ENCODE measurements around the gene FOXC1.

FOXC1 gene

DNA sequence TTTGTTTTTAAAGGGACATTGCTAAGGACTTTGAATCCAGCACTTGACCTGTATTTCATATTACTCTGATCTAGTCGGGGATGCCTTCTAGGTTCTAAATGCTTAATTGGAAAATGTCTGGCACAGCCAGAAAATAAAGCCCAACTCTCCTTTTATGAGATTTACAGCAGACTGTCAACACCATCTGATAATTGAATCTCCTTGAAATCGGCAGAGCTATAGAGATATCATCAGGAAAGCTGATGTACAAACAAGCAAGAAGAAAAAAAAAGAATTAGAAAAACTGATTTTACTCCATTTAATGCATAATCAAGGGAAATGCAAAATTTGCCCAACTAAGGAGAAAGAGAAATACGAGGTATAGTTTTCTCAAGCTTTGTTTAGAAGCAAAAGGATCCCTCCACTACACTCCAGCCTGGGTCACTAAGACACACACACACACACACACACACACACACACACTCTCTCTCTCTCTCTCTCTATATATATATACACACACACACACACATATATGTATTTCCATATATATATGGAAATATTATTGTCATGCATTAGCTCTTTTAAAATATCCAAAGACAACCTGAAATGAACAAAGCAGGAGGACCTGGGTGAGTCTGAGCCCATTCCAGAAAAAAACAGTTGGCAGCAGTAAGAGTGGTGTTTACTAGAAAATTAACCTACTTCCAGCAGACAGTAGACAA is 9.5 kb upstream of the FOXC1 start:
- no peak for FAIRE-seq

DNA sequence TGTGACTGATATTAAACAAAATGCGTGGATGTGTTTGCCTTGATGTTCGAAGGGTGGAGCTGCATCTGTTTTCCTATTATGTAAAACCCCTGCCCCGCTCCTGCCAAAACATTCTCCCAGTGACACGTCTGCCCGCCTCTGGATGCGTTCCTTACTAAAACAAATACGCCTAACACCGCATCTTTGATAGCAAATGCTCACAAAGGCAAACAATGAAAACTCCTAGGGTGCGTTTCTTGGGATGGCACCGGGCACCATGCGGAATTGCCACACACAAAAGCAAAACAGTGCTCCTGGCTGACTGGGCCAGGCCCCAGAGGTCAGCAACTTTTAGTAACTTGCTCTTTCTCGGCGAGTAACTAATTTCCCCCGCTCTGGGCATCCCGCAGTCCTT is 9.0 kb upstream of the FOXC1 start:
- FAIRE-seq = no peak

DNA sequence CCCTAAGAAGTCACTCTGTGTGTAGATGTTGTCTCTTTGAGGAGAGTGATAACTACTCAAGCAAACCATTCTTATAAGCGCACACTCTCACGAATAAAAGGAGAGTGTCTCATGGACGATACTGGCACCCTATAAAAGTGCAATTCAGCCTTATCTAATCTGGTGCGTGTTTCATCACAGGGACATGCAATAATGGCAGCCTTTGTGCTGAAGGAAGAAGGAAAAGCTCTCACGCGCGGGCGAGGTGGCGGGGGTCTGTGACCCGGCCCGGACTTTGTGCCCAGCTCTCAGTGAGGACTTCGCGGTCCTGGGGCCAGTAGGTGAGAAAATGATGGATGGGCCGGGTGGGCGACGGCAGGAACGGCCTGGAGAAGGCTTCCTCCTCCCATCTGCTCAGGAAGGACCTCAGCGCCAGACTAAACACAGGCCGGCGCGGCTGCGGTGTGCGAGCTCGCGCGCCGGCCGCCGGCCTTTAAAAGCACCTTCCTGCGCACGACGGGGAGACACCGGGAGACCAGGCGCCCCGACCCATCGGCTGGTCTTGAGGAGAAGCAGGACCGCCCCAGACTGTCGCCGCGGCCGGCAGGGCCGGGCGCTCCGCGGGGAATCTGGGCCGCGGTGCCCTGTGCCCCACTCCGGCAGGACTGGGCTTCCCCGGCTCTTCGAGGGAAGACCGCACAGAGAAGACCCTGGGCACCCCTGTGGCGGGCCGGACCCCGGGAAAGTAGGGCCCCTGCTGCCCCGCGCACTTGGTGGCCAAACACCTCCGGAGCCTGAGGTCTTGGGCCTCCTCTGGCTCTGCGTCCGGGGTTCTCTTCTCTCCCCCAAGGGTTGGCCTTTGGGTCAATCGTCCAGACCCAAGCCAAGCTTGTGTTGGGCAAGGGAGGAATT is 8.3 kb upstream of the FOXC1 start:
- FAIRE-seq = no peak

DNA sequence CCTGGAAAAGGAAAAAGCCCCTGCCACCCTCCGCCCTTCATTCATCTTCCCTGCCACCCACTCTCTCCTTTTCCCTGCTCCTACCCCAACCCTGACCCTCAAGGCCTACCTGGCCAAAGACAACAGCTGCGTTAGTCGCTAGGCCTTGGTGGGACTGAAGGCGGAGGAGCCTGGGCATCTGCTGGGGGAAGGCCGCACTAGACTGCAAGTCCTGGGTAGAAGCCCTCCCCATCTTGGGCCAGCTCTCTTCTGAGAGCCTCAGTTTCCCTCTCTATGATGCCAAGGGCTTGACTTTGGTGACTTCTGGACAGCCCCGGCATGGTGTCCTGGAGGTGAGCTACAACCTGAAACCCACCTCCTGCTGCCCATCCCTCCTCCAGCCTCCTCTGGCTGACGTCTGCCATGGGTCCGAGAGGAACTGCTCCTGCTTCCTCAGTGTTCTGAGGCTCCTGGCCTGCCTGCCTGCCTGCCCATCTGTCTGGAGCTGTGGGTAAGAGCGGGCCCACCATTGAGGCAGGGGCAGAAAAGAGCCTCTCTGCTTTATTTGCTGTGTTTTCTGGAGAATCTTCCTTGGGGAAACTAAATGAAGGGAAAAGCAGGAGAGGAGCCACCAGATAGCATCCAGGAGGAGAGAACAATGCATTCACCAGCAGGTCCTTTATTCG is 7.5 kb upstream of the FOXC1 start:
- FAIRE-seq = no peak

DNA sequence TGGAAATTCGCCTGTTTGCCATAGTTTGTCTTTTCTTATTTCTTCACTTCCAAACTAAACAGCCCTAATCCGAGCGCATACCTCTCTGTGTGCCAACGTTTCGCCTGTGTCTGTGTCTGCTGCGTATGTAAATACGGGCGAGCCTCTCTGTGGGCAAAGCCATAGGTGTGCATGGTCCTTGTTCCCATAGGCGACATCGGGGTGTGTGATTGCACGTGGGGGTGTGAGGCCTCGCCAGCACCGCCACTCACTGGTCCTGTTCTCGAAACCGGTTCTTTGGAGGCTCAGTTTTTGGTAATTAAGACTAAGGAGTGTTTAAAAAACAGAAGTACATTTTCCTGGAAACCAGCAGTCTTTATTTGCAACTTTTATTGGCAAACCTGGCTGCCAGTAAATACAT is 6.0 kb upstream of the FOXC1 start:
- FAIRE-seq = no peak

DNA sequence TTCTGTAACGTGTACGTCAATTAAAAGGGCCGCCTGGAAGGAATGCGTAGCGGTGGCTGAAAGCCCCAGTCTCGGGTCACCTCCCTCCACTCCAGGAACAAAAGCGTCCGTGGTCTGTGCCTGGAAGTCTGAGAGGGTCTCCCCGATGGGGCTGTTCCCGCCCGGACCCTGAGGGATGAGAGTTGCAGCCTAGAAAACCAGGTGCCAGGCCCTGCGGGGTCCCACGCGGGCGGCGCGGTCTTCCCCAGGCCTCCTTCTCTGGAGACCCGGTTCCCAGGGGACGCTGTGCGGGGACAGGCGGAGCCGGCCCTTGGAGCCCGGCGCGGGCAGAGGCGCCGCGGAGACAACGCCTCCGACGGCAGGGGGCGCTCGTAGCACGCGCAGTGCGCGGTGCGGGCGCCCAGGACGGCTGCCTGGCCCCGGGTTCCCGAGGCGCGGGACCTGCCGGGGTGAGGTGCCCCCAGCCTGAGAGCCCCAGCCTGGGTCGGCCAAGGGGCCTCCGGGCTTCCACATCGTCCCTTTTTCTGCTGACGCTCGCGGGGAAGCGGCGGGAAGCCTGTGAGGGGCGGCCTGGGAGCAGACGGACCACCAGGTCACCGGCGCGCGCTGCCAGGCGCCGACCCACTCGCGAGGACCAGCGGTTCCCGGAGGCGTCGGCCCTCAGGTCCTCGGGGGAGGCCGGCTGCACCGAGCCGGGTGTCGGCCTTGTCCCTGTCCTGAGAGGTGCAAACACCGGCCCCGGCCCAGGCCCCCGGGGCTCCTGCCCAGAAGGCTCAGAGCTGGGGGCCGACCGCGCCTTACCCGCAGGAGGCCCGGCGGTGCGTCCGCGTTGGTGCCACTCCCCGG is 5.3 kb upstream of the FOXC1 start:
- no peak for FAIRE-seq

DNA sequence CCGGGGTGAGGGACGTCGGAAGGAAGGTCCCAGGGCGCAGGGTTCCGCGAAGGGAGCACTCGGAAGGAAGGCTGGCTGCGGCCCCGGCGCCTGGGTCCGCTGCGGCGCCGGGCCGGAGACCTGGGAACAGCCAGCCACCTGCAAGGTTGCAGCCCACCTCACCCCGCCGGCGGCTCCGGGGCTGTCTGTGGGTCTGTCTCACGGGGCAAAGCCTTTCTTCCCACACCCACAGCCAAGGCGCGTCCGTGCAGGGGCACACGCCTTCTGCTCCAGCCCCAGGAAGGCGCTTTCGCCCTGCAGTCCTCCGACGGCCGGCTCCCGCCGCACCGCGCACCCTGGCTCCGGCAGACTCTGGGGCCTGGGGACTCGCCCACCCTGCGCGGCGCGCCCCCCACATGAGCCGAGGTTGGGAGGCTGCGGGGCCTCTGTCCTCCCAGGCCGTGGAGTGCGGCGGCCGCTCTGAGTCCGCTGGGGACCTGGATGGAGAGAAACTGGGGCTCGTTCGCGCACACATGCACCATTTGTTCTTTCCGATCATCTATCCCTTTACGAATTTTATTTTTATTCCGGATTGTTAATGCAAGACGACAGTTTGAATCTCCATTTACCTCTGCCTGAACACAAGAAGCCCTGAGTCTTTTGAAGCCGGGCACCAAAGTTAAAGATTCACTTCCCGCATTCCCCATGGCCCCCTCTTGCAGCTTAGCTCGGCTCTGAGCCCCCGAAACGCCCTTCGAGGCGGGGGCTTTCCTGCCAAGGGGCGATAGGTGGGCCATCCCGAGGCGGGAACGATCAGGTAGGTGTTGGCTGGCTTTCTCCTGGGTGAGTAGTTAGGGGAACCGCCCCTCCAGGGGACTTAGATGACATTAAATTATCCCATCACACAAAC is 4.5 kb upstream of the FOXC1 start:
- no peak for FAIRE-seq

DNA sequence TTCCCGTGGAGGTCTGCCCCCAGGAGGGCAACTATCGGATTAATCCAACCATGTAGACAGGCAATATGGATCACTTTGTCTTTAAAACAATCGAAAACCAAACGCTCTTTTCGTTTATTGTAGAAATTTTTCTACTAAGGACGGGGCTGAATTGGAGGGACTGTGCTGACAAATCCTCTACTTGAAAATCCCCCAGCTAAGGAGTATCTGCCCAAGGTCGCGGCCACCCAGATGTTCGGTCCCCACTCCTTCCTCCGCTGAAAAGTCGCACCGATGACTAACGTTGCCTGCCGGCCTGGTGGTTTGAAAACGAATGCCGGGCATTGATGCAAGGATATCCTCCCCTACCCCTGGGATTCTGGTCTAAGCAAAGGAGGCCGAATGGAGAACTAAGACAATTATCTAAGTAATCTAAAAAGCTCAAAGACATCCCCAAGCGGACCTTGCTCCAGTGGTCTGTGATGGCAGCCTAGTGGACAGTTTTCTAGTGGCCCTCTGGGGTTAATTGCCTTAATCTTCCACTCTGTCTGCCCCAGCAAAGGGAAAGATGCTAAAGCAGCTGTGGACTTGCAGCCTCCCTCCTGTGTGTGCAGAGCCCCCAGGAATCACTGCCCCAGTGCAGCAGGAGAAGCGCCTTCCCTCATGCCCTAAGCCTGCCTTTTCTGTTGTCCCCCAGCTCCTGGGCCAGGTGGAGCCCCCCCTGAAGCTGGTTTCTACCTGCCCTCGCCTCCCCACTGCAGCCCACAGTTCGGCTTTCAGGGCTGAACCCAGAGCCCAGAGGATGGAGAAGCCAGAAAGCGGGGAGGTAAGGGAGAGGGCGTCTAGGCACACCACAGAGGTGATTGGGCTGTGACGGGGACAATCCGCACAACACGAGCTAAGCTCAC is 3.6 kb upstream of the FOXC1 start:
- FAIRE-seq = no peak

DNA sequence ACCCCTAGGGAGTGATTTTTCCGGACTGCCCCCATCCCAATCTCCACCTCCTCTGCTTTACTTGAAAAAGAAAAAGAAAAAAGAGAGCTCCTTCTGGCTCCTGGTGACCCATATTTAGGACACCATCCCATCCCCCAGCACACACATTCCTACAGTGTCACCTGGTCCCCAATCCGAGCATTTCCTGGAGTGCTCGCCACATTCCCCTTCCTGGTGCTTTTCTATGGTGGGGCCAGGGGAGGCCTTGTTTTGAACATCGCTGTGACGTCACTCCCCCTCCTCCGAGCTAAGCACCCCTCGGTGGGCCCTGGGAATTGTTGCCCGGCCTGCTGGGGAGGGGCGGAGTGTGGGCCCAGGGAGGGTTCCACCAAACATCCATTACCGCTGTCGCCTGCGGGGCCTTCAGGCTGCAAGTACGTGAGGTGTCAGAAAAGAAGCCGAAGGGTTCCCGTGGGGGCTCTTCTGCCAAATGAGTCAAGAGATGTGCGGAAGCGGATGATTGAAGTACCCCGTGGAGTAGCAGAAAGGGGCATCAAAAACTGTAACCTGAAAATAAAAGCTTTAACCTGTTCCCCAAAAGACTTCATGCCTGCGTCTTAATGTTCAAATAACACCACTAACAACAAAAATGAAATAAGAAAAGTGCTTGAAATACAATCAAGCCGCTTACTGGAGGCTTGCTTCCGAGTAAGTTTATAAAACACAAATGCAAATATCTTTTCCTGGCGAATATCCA is 2.8 kb upstream of the FOXC1 start:
- no peak for FAIRE-seq

DNA sequence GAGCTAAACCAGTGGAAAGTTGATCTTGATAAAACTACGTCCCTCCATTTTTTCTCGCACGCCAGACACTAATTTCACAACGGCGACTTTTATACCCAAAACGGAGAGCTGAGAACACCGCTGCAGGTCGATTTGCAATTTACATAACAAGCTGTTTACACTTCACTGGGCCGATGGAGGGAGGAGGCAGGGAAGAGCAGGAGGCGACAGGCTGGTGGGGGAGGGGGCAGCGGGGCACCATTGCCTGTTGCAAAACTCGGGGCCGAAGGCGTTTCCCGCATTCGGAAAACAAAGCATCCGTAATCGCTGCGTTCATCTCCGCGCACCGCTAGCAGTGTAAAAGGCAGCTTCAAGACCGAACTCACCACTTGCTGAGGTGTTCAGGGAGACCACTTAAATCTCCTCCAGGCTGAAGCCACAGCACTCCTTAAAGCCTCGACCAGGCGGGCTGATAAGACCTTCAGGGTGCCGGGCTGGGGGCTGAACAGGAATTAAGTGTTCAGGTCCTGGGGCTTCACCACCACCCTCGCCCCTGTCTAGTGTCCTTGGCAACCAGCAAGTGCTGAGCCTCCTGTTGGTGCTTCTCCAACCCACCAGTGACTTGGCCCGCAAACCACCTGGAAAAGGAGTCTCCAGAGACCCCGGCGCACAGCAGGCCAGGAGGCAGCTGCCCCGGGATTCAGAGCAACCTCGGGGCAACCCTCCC is 2.0 kb upstream of the FOXC1 start:
- FAIRE-seq = no peak

DNA sequence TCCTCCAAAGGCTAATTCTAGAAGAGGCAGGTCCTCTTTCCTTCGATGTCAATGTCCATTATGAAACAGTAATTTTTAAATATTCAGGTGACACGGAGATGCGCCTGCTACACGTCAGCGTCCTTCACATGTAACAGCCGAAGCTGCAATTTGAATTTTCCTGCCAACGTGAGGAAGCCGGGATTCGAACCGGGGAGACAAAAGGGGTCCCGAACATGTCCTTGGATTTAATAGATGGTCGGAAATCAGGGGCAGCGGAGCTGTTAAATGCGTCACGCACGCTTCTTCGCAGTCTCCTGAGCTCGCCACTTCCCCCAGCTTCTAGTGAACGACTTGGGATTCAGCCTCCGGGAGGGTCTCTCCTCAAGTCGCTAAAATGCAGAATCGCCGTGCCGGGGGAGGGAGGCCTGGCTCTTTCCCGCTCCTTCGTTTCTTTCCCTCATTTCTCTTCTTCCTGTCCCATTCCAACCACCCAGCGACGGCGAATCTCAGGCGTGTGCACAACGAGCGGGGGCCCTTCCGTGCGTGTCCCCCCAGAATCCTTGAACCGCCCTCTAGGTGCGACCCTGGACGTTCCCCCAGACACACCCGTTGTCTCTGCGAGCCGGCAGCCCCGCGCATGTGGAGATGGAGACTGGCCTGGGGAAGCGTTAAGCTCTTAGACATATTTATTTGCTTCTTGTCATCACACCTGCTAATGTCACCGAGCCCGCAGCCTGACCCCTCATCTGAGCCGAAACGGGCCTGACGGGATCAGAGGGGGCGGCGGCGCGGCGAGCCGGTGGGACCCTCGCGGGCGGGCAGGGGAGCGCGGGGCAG is 1.3 kb upstream of the FOXC1 start:
- no peak for FAIRE-seq

DNA sequence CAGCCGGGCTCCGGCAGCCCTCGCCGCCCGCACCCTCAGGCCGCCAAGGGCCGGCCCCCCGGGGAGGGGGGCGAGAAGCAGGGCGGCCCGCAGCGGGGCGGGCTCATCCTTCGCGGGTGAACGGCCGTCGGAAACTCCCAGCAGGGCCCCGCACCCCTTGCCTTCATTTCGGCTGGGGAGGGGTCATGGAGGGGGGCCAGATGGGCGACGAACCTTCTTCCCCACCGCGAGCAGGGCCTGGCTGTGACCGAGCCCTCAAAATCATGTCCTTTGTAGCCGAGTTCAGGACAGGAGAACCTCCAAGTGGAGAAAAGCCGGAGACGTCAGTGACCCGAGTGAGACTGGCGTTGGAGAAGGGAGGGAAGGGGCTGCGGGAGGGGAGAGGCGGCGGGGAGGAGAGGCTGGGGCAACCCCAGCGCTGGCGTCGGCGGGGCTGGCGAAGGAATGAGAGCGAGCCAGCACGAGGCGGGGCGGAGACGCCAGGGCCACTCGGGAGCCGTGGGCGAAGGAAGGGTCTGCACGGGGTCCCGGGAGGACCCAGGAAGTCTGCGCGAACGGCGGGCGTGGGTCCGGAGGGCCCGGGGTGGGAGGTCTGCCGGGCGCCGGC is 571 bp upstream of the FOXC1 start:
- no peak for FAIRE-seq

DNA sequence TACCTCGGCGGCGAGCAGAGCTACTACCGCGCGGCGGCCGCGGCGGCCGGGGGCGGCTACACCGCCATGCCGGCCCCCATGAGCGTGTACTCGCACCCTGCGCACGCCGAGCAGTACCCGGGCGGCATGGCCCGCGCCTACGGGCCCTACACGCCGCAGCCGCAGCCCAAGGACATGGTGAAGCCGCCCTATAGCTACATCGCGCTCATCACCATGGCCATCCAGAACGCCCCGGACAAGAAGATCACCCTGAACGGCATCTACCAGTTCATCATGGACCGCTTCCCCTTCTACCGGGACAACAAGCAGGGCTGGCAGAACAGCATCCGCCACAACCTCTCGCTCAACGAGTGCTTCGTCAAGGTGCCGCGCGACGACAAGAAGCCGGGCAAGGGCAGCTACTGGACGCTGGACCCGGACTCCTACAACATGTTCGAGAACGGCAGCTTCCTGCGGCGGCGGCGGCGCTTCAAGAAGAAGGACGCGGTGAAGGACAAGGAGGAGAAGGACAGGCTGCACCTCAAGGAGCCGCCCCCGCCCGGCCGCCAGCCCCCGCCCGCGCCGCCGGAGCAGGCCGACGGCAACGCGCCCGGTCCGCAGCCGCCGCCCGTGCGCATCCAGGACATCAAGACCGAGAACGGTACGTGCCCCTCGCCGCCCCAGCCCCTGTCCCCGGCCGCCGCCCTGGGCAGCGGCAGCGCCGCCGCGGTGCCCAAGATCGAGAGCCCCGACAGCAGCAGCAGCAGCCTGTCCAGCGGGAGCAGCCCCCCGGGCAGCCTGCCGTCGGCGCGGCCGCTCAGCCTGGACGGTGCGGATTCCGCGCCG is 994 bp downstream of the FOXC1 start:
- FAIRE-seq = no peak

DNA sequence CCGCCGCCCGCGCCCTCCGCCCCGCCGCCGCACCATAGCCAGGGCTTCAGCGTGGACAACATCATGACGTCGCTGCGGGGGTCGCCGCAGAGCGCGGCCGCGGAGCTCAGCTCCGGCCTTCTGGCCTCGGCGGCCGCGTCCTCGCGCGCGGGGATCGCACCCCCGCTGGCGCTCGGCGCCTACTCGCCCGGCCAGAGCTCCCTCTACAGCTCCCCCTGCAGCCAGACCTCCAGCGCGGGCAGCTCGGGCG is 1.5 kb downstream of the FOXC1 start:
- FAIRE-seq = no peak

DNA sequence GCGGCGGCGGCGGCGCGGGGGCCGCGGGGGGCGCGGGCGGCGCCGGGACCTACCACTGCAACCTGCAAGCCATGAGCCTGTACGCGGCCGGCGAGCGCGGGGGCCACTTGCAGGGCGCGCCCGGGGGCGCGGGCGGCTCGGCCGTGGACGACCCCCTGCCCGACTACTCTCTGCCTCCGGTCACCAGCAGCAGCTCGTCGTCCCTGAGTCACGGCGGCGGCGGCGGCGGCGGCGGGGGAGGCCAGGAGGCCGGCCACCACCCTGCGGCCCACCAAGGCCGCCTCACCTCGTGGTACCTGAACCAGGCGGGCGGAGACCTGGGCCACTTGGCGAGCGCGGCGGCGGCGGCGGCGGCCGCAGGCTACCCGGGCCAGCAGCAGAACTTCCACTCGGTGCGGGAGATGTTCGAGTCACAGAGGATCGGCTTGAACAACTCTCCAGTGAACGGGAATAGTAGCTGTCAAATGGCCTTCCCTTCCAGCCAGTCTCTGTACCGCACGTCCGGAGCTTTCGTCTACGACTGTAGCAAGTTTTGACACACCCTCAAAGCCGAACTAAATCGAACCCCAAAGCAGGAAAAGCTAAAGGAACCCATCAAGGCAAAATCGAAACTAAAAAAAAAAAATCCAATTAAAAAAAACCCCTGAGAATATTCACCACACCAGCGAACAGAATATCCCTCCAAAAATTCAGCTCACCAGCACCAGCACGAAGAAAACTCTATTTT is 2.0 kb downstream of the FOXC1 start:
- FAIRE-seq = no peak

DNA sequence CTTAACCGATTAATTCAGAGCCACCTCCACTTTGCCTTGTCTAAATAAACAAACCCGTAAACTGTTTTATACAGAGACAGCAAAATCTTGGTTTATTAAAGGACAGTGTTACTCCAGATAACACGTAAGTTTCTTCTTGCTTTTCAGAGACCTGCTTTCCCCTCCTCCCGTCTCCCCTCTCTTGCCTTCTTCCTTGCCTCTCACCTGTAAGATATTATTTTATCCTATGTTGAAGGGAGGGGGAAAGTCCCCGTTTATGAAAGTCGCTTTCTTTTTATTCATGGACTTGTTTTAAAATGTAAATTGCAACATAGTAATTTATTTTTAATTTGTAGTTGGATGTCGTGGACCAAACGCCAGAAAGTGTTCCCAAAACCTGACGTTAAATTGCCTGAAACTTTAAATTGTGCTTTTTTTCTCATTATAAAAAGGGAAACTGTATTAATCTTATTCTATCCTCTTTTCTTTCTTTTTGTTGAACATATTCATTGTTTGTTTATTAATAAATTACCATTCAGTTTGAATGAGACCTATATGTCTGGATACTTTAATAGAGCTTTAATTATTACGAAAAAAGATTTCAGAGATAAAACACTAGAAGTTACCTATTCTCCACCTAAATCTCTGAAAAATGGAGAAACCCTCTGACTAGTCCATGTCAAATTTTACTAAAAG is 2.7 kb downstream of the FOXC1 start:
- no peak for FAIRE-seq

Measured in islet of Langerhans (tissue), 1 donor.